ENCODE measurements around the gene GJB4. TPM values are rescaled to one million over a fixed set of nuclear protein-coding genes. Genes with fewer than 3 reads are reported as not detected.
"Not testable (repeated sequence)": the region's sequence is repeated elsewhere in the genome, so short reads cannot be mapped to it uniquely, and the experiment has no call there.

The GJB4 gene
- total RNA-seq, 4 donors from 2014 or later, result 0.27 TPM; not detected in 3

DNA sequence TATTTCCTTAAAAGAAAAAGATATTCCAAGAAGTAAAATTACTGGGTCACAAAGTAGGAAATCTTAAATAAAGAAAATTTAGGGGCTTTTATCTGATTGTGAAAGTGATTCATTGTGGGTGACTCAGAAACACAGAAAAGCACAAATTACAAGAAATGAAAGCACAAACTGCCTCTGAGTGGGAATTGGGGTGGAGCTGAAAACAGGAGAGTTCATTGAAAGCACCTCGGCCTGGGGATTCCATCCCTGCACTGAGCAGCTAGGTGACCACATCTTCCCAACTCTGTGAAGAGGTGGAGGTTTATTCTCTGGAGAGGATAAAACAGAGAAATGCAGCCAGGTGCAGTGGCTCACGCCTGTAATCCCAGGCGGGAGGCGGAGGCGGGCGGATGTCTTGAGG, 40.7 kb downstream of the GJB4 start:
- ATAC-seq, result no peak
- Histone ChIP-seq H3K27ac (no peak overlapping the region), H3K4me3 (no peak overlapping the region), H3K9me3 (no peaks in the 10 kb centered on the region), H3K4me1 (no peaks in the 10 kb centered on the region), H3K36me3 (peaks cover 0 to 25% of the 10 kb centered on the region in 2 donors), H3K27me3 (no peaks in the 10 kb centered on the region)
- TF ChIP-seq POLR2AphosphoS5 (IDR thresholded peaks at IDR 0.05) (no peak), EP300 (IDR thresholded peaks at IDR 0.05) (no peak), POLR2A (IDR thresholded peaks at IDR 0.05) (no peak), CTCF (IDR thresholded peaks at IDR 0.05) (no peak)
- WGBS, 2 donors (ENCODE audit: low coverage in 1 of 2), result 83 to 92% methylated on average over 6 of the region's 6 CpGs

GRCh38 chr1:34803770-34804169, 44.2 kb downstream of the GJB4 start:
- no peaks in the 10 kb centered on the region for H3K4me1 ChIP-seq
- H3K9me3 ChIP-seq, result no peaks in the 10 kb centered on the region
- TF ChIP-seq POLR2A (IDR thresholded peaks at IDR 0.05) (no peak), CTCF (IDR thresholded peaks at IDR 0.05) (no peak), POLR2AphosphoS5 (IDR thresholded peaks at IDR 0.05) (no peak), EP300 (IDR thresholded peaks at IDR 0.05) (no peak)
- 94 to 97% methylated on average over 2 to 3 of the region's 3 CpGs for WGBS, 2 donors (ENCODE audit: low coverage in 1 of 2)
- no peaks in the 10 kb centered on the region for H3K27me3 ChIP-seq
- ATAC-seq, result no peak
- H3K27ac ChIP-seq, result no peak overlapping the region
- no peak overlapping the region for H3K4me3 ChIP-seq
- peaks cover 0 to 12% of the 10 kb centered on the region in 2 donors for H3K36me3 ChIP-seq

GRCh38 chr1:34806396-34806795, 46.9 kb downstream of the GJB4 start:
- Histone ChIP-seq H3K4me3 (no peak overlapping the region), H3K9me3 (no peaks in the 10 kb centered on the region), H3K4me1 (no peaks in the 10 kb centered on the region), H3K27me3 (no peaks in the 10 kb centered on the region), H3K27ac (no peak overlapping the region), H3K36me3 (peaks cover 0 to 12% of the 10 kb centered on the region in 2 donors)
- no peak for TF ChIP-seq CTCF (IDR thresholded peaks at IDR 0.05)
- TF ChIP-seq POLR2AphosphoS5 (IDR thresholded peaks at IDR 0.05), result no peak
- no peak for TF ChIP-seq EP300 (IDR thresholded peaks at IDR 0.05)
- TF ChIP-seq POLR2A (IDR thresholded peaks at IDR 0.05), result no peak
- no peak for ATAC-seq
- 46 to 54% methylated on average over 3 of the region's 3 CpGs for WGBS, 2 donors (ENCODE audit: low coverage in 1 of 2)

DNA sequence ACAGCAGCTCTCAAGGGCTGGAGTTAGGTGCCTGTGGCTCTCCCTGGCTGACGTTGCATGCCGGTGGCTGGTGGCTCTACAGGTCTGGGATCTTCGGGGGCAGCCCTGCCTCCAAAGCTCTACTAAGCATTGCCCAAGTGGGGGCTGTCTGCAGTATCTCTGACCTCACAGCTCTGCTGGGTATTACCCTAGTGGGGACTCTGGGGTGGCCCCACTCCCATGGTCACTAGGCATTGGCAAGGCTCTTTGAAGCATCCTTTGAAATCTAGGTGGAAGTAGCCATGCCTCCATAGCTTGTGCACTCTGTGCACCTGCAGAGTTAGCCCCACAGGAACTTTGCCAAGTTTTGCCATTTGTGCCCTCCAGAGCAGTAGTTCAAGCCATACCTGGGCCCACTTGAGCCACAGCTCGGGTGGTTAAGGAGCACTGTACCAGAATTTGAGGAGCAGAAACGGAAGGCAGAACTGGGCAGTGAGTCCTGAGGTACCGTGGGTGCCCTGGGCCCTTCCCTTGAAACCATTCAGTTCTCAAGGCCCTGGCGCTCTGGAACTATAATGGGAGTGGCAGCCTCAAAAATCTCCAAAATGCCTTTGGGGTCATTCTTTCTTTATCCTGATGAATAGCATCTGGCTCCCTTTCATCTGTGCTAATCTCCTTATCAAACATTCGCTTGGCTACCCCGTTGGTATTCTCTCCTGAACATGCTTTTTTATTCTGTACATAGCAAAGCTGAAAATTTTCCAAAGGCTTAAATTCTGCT, 48.7 kb downstream of the GJB4 start:
- 79 to 100% methylated on average over 4 to 5 of the region's 9 CpGs for WGBS, 2 donors (ENCODE audit: low coverage in 1 of 2)
- Histone ChIP-seq H3K9me3 (no peaks in the 10 kb centered on the region), H3K27ac (no peak overlapping the region), H3K4me1 (no peaks in the 10 kb centered on the region), H3K4me3 (no peak overlapping the region), H3K36me3 (peaks cover 0 to 12% of the 10 kb centered on the region in 2 donors), H3K27me3 (no peaks in the 10 kb centered on the region)
- TF ChIP-seq CTCF (IDR thresholded peaks at IDR 0.05) (no peak), POLR2A (IDR thresholded peaks at IDR 0.05) (no peak), POLR2AphosphoS5 (IDR thresholded peaks at IDR 0.05) (no peak), EP300 (IDR thresholded peaks at IDR 0.05) (no peak)
- no peak for ATAC-seq

DNA sequence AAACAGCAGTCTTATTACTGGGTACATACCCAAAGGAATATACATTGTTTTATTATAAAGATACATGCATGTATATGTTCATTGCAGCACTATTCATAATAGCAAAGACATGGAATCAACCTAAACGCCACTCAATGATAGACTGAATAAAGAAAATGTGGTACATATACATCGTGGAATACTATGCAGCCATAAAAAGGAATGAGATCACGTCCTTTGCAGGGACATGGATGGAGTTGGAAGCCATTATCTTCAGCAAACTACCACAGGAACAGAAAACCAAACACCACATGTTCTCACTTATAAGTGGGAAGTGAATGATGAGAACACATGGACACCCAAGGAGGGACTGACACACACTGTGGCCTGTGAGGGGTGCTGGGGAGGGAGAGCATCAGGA, 51.2 kb downstream of the GJB4 start:
- H3K4me1 ChIP-seq, H3K27ac ChIP-seq, H3K27me3 ChIP-seq, H3K4me3 ChIP-seq, H3K36me3 ChIP-seq, ATAC-seq, H3K9me3 ChIP-seq: not testable (repeated sequence)
- WGBS, 2 donors (ENCODE audit: low coverage in 1 of 2), result 94 to 100% methylated on average over 3 of the region's 3 CpGs

Other genes with a start within 250 kb of the GJB4 start
- gene GJB5, start 4.7 kb upstream of the GJB4 start, total RNA-seq, result 1 to 10 TPM in 1 of 4 donors, not detected in 3; 1.9 TPM
- 1 to 10 TPM in 2 of 4 donors, not detected in 2; 1.1 to 6.4 TPM for gene GJB3, start 21.5 kb downstream of the GJB4 start, total RNA-seq
- gene GJA4, start 33.3 kb downstream of the GJB4 start, total RNA-seq, result 10 to 100 TPM in 3 of 4 donors, 1 to 10 TPM in 1; 8.6 to 27.0 (median 18.4) TPM
- 10 to 100 TPM; 34.2 to 52.0 (median 37.8) TPM for gene SMIM12, start 100.0 kb downstream of the GJB4 start, total RNA-seq
- gene DLGAP3, start 169.9 kb downstream of the GJB4 start, total RNA-seq, result under 1 TPM in 2 of 4 donors, not detected in 2; 0.12 to 0.13 TPM
- 10 to 100 TPM; 22.7 to 67.6 (median 41.8) TPM for gene TMEM35B, start 225.6 kb downstream of the GJB4 start, total RNA-seq

Measured in gastroesophageal sphincter (tissue), 4 donors.